Gastroesophageal sphincter (tissue), 3 donors: Measurements from ENCODE around the gene TBC1D5.

Experiments
- EP300 ChIP-seq: sonication (generic); formaldehyde crosslinking; IDR thresholded peaks from one replicate; pipeline ENCODE4 v1.6.1; 2017; ENCODE audit warnings: antibody characterized with exemption, mild to moderate bottlenecking
- POLR2A ChIP-seq, 2 donors: fragments of 450-650 bp; IDR thresholded peaks; one replicate each; pipeline ENCODE4 v1.6.1; 2017; ENCODE audit warnings: antibody characterized with exemption in 2 of 2, mild to moderate bottlenecking in 2 of 2, moderate library complexity in 1 of 2
- POLR2AphosphoS5 ChIP-seq: sonication (generic); formaldehyde crosslinking; IDR thresholded peaks from one replicate; pipeline ENCODE4 v1.6.1; 2017; ENCODE audit warnings: antibody characterized with exemption
- TF ChIP-seq, protein P1 (sequence below), 4 experiments: fragments of 200-600 bp in 2 of 4; fragments of 450-650 bp in 2 of 4; sonication (generic) in 1 of 4; IDR thresholded peaks; one replicate each; pipeline ENCODE4 v1.5.1; 2017 to 2019; ENCODE audit warnings: antibody characterized with exemption in 4 of 4, mild to moderate bottlenecking in 2 of 4, moderate library complexity in 2 of 4

DNA sequence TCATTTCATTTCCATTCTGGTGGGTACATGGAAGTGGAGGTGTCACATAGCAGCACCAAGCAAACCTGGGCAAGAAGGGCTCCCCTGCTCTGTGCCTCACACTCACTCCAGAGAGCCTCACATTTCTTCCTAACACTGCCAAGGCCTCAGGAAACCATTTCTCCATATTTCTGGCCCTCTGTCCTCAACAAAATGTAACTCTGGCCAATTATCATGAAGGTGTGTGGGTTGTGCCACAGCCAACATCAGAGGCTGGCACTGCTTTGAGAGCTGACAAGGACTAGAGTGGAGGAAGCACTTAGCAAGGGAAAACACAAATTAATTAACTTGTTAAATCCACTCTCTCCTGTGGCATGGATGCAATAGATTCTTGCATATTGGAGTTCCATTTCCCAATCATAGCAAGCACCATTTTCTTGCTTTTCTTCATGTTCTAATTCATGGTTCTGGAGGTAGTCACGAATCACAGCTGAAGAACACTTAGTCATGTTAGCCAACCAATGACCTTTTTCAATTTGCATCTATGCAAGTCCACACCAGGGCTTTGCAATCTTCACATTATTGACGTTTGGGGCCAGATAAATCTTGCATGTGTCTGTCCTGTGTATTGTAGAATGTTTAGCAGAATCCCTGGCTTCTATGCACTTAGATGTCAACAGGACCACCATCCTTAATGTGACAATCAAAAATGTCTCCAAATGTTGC lies 616.5 kb downstream of the TBC1D5 start:
- TF ChIP-seq, protein P1, sequence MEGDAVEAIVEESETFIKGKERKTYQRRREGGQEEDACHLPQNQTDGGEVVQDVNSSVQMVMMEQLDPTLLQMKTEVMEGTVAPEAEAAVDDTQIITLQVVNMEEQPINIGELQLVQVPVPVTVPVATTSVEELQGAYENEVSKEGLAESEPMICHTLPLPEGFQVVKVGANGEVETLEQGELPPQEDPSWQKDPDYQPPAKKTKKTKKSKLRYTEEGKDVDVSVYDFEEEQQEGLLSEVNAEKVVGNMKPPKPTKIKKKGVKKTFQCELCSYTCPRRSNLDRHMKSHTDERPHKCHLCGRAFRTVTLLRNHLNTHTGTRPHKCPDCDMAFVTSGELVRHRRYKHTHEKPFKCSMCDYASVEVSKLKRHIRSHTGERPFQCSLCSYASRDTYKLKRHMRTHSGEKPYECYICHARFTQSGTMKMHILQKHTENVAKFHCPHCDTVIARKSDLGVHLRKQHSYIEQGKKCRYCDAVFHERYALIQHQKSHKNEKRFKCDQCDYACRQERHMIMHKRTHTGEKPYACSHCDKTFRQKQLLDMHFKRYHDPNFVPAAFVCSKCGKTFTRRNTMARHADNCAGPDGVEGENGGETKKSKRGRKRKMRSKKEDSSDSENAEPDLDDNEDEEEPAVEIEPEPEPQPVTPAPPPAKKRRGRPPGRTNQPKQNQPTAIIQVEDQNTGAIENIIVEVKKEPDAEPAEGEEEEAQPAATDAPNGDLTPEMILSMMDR (IDR thresholded peaks at IDR 0.05), result no peak
- TF ChIP-seq EP300 (no peak), POLR2A (IDR thresholded peaks at IDR 0.05) (no peak), POLR2AphosphoS5 (no peak)
